ENCODE measurements around the gene CENPS.
"Not testable (repeated sequence)": the region's sequence is repeated elsewhere in the genome, so short reads cannot be mapped to it uniquely, and the experiment has no call there.

Gene CENPS

DNA sequence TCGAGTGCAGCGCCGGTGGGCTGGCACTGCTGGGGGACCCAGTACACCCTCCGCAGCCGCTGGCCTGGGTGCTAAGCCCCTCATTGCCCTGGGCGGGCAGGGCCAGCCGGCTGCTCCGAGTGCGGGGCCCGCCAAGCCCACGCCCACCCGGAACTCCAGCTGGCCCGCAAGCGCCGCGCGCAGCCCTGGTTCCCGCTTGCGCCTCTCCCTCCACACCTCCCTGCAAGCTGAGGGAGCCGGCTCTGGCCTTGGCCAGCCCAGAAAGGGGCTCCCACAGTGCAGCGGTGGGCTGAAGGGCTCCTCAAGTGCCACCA, 3.7 kb upstream of the CENPS start:
- H3K4me3 ChIP-seq (ENCODE audit: low read length); H3K9me3 ChIP-seq (ENCODE audit: low read length); H2AFZ ChIP-seq (ENCODE audit: low read depth, low read length); H3K27me3 ChIP-seq (ENCODE audit: insufficient read depth, low read length); H3K36me3 ChIP-seq (ENCODE audit: insufficient read depth, low read length): not testable (repeated sequence)
- H3K4me1 ChIP-seq (ENCODE audit: insufficient read depth, low read length): peaks cover 10% of the 10 kb centered on the region

DNA sequence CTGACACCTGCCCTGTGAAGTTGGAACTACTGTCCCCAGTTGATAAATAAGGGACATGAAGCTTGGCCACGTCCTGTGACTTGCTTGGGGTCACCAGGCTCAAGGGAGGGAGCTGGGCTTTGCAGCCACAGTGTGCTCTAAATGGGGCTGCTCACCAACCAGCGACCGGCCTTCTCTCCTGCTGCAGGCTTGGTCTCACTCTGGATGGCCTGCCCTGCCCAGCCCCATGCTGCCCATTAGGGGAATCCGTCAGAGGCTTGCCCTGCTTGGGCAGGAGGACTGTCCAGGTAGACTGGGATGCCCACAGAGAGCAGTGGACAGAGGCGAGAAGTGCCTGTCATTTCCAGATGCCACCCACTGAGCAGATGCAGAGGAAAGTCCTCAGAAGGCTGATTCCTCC, 1.2 kb upstream of the CENPS start:
- Histone ChIP-seq H3K9me3 (ENCODE audit: low read length) (no peaks in the 10 kb centered on the region), H3K4me1 (ENCODE audit: insufficient read depth, low read length) (peaks cover 11% of the 10 kb centered on the region), H3K27me3 (ENCODE audit: insufficient read depth, low read length) (no peaks in the 10 kb centered on the region), H2AFZ (ENCODE audit: low read depth, low read length) (no peak overlapping the region), H3K36me3 (ENCODE audit: insufficient read depth, low read length) (peaks cover 6% of the 10 kb centered on the region), H3K4me3 (ENCODE audit: low read length) (no peak overlapping the region)

DNA sequence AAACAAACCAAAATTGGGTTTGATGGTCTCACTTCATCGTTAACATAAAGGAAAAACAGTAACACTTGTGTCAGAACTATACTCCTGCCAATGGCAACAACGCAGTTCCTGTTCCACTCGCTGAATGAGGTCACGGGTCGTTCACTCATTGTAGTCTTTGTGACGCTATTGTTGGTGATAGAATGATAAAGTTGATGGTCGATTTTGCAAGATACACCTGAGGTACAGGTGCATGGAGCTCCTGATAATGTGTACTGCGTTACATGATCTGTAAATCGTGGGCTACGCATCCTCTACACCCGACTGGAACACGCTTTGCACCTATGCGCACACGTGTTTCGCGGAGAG, 391 bp upstream of the CENPS start:
- no peak overlapping the region for H2AFZ ChIP-seq (ENCODE audit: low read depth, low read length)
- H3K4me3 ChIP-seq (ENCODE audit: low read length): peak overlapping the region; percentile 93
- peaks cover 11% of the 10 kb centered on the region for H3K4me1 ChIP-seq (ENCODE audit: insufficient read depth, low read length)
- H3K36me3 ChIP-seq (ENCODE audit: insufficient read depth, low read length): peaks cover 6% of the 10 kb centered on the region
- H3K9me3 ChIP-seq (ENCODE audit: low read length): no peaks in the 10 kb centered on the region
- H3K27me3 ChIP-seq (ENCODE audit: insufficient read depth, low read length): no peaks in the 10 kb centered on the region

DNA sequence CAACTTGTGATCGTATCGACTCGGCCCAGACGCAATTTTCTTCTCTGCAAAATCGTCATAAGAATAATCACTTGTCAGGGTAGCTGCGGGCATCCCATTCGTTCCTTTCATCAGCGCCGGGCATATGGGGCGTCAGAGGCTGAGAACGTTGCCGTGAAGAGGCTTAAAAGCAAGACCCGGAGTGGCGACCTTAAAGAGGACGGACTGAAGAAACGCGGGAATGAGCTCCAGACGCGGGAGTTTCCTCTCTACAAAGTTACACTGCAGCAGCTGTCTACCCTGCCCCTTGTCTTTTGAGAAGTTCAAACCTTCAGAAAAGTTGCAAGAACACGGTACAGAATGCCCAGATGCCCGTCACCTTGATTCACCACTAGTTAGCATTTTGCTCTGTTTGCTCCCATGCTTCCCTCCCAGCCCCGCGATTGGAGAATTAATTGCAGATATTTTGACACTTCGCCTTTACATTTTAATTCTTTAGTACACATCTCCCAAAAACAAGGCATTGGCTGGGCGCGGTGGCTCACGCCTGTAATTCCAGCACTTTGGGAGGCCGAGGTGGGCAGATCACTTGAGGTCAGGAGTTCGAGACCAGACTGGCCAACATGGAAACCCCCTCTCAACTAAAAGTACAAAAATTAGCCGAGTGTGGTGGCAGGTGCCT, 967 bp downstream of the CENPS start:
- H2AFZ ChIP-seq (ENCODE audit: low read depth, low read length): peak overlapping the region; percentile 83
- peak overlapping the region; percentile 93 for H3K4me3 ChIP-seq (ENCODE audit: low read length)
- H3K9me3 ChIP-seq (ENCODE audit: low read length): no peaks in the 10 kb centered on the region

DNA sequence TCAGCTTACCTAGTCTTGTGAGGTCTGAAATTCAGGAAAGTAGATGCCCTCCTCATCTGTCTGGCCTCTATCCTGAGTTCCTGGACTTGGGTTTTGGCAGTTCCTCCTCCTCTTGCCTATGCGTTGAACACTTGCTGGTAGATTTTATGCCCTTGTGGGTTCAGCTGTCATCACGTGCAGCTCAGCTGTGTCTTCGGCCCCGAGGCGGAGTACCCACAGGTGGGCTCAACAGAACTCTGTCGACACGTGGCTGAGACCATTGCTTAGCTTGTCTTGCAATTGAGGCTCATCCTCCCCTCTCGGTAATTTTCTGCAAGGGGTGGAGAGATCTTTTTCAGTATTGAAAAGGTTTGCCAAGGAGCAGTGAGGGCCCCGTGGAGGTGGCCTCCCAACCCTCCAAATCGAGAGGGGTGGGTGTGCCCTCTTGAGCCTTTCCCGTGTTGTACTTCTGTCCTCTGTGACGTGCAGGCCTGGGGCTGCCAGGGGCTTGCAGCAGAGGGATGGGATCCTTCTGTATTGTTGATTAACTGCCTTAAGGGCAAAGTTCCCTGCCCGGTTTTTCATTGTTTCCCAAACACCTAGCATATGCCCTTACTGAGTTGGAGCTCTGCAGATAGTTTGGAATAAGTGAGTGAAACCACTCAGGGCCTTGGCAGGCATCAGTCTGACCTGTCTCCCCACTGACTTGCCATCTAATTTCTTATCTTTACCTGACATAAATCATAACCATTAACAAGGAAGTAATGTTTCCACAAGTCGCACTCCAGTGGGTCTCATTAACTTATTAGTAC, 2.9 kb downstream of the CENPS start:
- Histone ChIP-seq H3K36me3 (ENCODE audit: insufficient read depth, low read length) (peaks cover 6% of the 10 kb centered on the region), H3K4me1 (ENCODE audit: insufficient read depth, low read length) (peaks cover 11% of the 10 kb centered on the region), H3K9me3 (ENCODE audit: low read length) (no peaks in the 10 kb centered on the region), H3K4me3 (ENCODE audit: low read length) (no peak overlapping the region), H3K27me3 (ENCODE audit: insufficient read depth, low read length) (no peaks in the 10 kb centered on the region), H2AFZ (ENCODE audit: low read depth, low read length) (no peak overlapping the region)

More for the DNA sequence above, 967 bp downstream of the CENPS start:
- Histone ChIP-seq H3K27me3 (ENCODE audit: insufficient read depth, low read length) (no peaks in the 10 kb centered on the region), H3K4me1 (ENCODE audit: insufficient read depth, low read length) (peaks cover 11% of the 10 kb centered on the region), H3K36me3 (ENCODE audit: insufficient read depth, low read length) (peaks cover 6% of the 10 kb centered on the region)

DNA sequence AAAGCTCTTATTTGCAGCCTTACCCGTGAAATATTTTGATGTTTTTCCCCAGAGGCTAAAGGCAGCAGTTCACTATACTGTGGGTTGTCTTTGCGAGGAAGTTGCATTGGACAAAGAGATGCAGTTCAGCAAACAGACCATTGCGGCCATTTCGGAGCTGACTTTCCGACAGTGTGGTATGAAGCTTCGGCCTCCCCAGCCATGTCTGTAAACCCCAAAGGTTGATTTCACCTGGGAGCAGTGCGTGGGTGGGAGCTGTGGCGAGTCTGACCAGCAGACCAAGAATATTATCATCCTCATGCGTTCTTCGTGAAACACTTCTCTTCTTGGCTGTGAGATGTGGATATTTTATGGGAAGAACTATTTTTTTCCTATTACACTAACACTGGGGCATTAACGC, 3.6 kb downstream of the CENPS start:
- Histone ChIP-seq H3K4me1 (ENCODE audit: insufficient read depth, low read length) (peaks cover 11% of the 10 kb centered on the region), H3K27me3 (ENCODE audit: insufficient read depth, low read length) (no peaks in the 10 kb centered on the region), H3K4me3 (ENCODE audit: low read length) (no peak overlapping the region), H3K9me3 (ENCODE audit: low read length) (no peaks in the 10 kb centered on the region), H2AFZ (ENCODE audit: low read depth, low read length) (no peak overlapping the region), H3K36me3 (ENCODE audit: insufficient read depth, low read length) (peaks cover 9% of the 10 kb centered on the region)

DNA sequence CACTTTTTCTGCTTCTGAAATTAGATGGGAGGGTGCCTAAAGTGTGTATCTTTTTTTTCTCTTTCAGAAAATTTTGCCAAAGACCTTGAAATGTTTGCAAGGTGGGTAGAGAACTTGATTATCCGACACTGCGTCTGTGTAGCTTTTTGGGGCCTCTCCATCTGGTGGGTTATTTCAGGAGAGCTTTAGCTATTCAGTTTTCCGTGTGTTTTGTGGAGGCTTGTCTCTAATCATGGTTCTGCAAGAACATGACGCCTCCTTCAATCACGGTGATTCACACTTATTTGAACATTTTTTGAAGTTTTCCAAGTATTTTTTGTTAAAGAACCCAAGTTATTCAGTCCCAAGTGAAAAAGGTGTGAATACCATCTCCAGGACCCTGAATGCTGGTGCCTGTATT, 4.4 kb downstream of the CENPS start:
- H3K4me3 ChIP-seq (ENCODE audit: low read length): no peak overlapping the region
- no peak overlapping the region for H2AFZ ChIP-seq (ENCODE audit: low read depth, low read length)
- peaks cover 9% of the 10 kb centered on the region for H3K36me3 ChIP-seq (ENCODE audit: insufficient read depth, low read length)
- peaks cover 11% of the 10 kb centered on the region for H3K4me1 ChIP-seq (ENCODE audit: insufficient read depth, low read length)
- no peaks in the 10 kb centered on the region for H3K9me3 ChIP-seq (ENCODE audit: low read length)
- no peaks in the 10 kb centered on the region for H3K27me3 ChIP-seq (ENCODE audit: insufficient read depth, low read length)

DNA sequence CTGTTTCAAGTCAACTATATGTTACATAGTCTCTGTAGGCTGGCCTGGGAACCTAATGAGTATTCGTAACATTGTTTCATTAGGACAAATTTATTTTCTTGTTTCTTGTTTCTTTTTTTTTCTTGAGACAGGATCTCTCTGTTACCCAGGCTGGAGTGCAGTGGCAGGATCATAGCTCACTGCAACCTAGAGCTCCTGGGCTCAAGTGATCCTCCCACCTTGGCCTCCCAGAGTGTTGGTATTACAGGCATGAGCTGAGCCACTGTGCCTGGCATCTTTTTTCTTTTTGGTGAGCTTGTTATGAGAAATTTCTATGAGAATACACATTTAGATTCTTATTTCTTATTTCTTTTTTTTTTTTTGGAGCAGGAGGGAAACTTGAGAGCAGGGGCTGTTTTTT, 6.8 kb downstream of the CENPS start:
- Histone ChIP-seq H3K4me3 (ENCODE audit: low read length) (no peak overlapping the region), H3K4me1 (ENCODE audit: insufficient read depth, low read length) (no peaks in the 10 kb centered on the region), H3K36me3 (ENCODE audit: insufficient read depth, low read length) (peaks cover 13% of the 10 kb centered on the region), H3K27me3 (ENCODE audit: insufficient read depth, low read length) (no peaks in the 10 kb centered on the region), H3K9me3 (ENCODE audit: low read length) (no peaks in the 10 kb centered on the region), H2AFZ (ENCODE audit: low read depth, low read length) (no peak overlapping the region)

DNA sequence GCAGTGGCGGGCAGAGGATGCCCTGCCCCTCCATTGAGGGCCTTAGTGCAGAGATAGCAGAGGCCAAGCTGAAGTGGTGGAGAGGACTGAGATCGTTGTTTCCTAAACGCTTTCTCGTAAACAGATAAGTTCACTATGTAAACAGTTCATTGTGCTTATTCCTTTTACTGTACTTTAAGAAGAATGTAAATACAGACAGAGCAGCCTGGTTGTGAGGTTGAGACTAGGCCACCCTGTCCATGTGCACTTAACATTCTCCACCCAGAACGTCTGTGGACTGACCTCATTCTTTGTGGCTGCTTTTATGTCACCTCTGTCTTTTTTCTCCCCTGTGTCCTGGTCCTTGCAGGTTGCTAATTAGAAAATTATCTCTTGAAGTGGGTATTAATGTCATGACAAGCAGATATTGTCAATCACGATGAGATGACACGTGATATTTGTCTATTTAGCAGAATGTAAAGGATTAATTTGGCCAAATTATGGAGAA, 8.5 kb downstream of the CENPS start:
- Histone ChIP-seq H3K27me3 (ENCODE audit: insufficient read depth, low read length) (no peaks in the 10 kb centered on the region), H3K4me1 (ENCODE audit: insufficient read depth, low read length) (no peaks in the 10 kb centered on the region), H3K9me3 (ENCODE audit: low read length) (no peaks in the 10 kb centered on the region), H3K4me3 (ENCODE audit: low read length) (no peak overlapping the region), H3K36me3 (ENCODE audit: insufficient read depth, low read length) (peaks cover 11% of the 10 kb centered on the region), H2AFZ (ENCODE audit: low read depth, low read length) (no peak overlapping the region)

DNA sequence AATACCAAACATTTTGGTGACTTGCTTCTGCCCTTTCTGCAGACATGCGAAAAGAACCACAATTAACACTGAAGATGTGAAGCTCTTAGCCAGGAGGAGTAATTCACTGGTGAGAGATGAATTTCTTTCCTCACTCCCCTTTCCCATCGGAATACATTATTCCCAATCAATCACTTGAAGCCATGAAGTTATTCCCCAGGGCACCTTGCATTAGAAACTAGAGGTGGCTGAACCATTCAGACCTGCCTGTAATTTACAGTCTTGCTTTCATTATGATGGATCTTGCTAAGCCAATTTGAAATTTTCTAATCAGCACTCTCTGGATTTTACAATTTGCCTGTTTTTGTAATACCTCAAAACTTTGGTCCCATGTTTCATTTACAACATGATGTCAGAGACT, 10.1 kb downstream of the CENPS start:
- no peaks in the 10 kb centered on the region for H3K27me3 ChIP-seq (ENCODE audit: insufficient read depth, low read length)
- no peaks in the 10 kb centered on the region for H3K9me3 ChIP-seq (ENCODE audit: low read length)
- no peak overlapping the region for H2AFZ ChIP-seq (ENCODE audit: low read depth, low read length)
- peaks cover 15% of the 10 kb centered on the region for H3K36me3 ChIP-seq (ENCODE audit: insufficient read depth, low read length)
- H3K4me3 ChIP-seq (ENCODE audit: low read length): no peak overlapping the region
- H3K4me1 ChIP-seq (ENCODE audit: insufficient read depth, low read length): no peaks in the 10 kb centered on the region

DNA sequence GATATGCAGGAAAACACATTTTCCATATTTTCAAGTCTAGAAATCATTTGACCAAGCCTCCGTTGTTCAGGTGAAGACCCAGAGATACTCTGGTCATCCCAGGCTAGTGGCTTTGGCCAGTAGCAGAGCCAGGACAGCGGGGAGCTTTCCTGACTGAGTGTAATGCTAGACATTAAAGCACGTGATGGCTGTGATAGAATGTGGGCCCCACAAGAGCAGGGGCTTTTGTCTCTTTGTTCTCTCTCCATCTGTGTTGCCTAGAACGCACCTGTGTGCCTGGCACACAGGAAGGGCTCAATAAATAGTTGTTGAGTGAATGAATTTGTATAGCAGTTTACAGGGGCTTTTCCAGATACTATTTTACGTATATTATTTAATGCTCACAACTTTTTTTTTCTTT, 10.6 kb downstream of the CENPS start:
- H2AFZ ChIP-seq (ENCODE audit: low read depth, low read length): no peak overlapping the region
- peaks cover 20% of the 10 kb centered on the region for H3K36me3 ChIP-seq (ENCODE audit: insufficient read depth, low read length)
- H3K27me3 ChIP-seq (ENCODE audit: insufficient read depth, low read length): no peaks in the 10 kb centered on the region
- no peaks in the 10 kb centered on the region for H3K9me3 ChIP-seq (ENCODE audit: low read length)
- H3K4me3 ChIP-seq (ENCODE audit: low read length): no peak overlapping the region
- no peaks in the 10 kb centered on the region for H3K4me1 ChIP-seq (ENCODE audit: insufficient read depth, low read length)

DNA sequence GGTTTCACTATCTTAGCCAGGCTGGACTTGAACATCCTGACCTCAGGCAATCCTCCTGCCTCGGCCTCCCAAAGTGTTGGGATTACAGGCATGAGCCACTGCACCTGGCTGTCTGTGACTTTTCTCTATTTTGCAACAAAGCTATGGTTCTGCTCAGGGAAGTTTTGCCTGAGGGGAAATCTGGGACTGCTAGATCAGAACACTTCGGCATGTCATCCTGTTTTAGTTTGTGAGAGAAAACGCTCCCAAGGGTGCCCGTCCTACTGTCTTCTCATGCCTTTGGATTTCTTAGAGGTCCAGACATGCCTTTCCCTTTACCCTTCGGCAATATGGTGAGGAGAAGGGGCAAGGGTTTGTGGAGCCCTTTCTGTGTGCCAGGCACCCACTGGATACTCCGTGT, 14.0 kb downstream of the CENPS start:
- Histone ChIP-seq H3K27me3 (ENCODE audit: insufficient read depth, low read length) (no peaks in the 10 kb centered on the region), H3K9me3 (ENCODE audit: low read length) (no peaks in the 10 kb centered on the region), H3K4me1 (ENCODE audit: insufficient read depth, low read length) (no peaks in the 10 kb centered on the region), H3K4me3 (ENCODE audit: low read length) (no peak overlapping the region), H2AFZ (ENCODE audit: low read depth, low read length) (no peak overlapping the region), H3K36me3 (ENCODE audit: insufficient read depth, low read length) (peaks cover 19% of the 10 kb centered on the region)

DNA sequence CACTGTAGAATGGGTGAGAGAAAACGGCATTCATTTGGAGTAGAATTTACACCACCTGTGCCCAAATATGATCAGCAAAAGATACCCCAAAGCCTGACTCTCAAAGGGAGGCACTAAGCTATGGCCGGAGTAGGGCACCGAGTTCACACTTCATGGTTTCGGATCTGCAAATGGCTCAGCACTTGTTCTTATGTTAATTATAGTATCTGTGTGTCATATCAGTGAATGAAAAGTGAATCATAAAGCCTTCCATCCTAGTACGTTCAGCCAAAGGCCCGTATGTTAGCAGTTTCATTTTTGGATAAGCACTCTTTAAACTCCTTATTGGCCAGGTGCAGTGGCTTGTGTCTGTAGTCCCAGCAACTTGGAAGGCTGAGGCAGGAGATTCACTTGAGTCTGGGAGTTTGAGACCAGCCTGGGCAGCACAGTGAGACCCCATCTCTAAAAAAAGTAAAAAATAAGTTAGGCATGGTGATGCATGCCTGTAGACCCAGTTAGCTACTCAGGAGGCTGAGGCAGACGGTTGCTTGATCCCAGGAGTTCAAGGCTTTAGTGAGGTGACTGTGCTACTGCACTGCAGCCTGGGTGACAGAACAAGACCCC, 14.7 kb downstream of the CENPS start:
- Histone ChIP-seq H3K36me3 (ENCODE audit: insufficient read depth, low read length) (peaks cover 19% of the 10 kb centered on the region), H2AFZ (ENCODE audit: low read depth, low read length) (no peak overlapping the region), H3K4me1 (ENCODE audit: insufficient read depth, low read length) (no peaks in the 10 kb centered on the region), H3K27me3 (ENCODE audit: insufficient read depth, low read length) (no peaks in the 10 kb centered on the region), H3K4me3 (ENCODE audit: low read length) (no peak overlapping the region), H3K9me3 (ENCODE audit: low read length) (no peaks in the 10 kb centered on the region)

All from neuron (in vitro differentiated cells).